ENCODE results near the gene NAALADL2. TPM values are rescaled to one million over a fixed set of nuclear protein-coding genes. Genes with fewer than 3 reads are reported as not detected.
"Not testable (repeated sequence)": the region's sequence is repeated elsewhere in the genome, so short reads cannot be mapped to it uniquely, and the experiment has no call there.

The NAALADL2 gene
- total RNA-seq, 1 donor from 2014 or later: 12.5 TPM

- no peak overlapping the region for H3K27ac ChIP-seq
- intact Hi-C loops (cut with DNase I): no loop called here
Measured at GRCh38 chr3:175163686-175164085, 304.6 kb downstream of the NAALADL2 start.

DNA sequence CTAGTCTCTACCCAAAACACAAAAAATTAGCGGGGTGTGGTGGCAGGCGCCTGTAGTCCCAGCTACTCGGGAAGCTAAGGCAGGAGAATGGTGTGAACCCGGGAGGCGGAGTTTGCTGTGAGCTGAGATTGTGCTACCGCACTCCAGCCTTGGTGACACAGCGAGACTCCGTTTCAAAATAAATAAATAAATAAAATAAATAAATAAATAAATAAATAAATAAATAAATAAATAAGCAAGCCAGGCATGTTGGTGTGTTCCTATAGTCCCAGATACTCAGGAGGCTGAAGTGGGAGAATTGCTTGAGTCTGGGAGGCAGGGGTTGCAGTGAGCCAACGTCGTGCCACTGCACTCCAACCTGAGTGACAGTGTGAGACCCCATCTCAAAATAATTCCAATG, 314.0 kb downstream of the NAALADL2 start:
- H3K36me3 ChIP-seq; H3K9me3 ChIP-seq; intact Hi-C loops (cut with DNase I); DNase-seq (ENCODE audit: extremely low spot score in 2 of 2); H3K27ac ChIP-seq; H3K4me3 ChIP-seq; H3K27me3 ChIP-seq; H3K4me1 ChIP-seq: not testable (repeated sequence)

More at GRCh38 chr3:175163686-175164085, 304.6 kb downstream of the NAALADL2 start:
- H3K9me3 ChIP-seq: no peaks in the 10 kb centered on the region
- no peaks in the 10 kb centered on the region for H3K27me3 ChIP-seq
- H3K36me3 ChIP-seq: no peaks in the 10 kb centered on the region
- DNase-seq (ENCODE audit: extremely low spot score in 2 of 2): no peak
- no peak overlapping the region for H3K4me3 ChIP-seq
- no peak for TF ChIP-seq POLR2AphosphoS5 (IDR thresholded peaks at IDR 0.05; ENCODE audit: insufficient read depth in 1 of 2, low read depth in 1 of 2)
- TF ChIP-seq POLR2A (IDR thresholded peaks at IDR 0.05): no peak
- TF ChIP-seq, protein P1, sequence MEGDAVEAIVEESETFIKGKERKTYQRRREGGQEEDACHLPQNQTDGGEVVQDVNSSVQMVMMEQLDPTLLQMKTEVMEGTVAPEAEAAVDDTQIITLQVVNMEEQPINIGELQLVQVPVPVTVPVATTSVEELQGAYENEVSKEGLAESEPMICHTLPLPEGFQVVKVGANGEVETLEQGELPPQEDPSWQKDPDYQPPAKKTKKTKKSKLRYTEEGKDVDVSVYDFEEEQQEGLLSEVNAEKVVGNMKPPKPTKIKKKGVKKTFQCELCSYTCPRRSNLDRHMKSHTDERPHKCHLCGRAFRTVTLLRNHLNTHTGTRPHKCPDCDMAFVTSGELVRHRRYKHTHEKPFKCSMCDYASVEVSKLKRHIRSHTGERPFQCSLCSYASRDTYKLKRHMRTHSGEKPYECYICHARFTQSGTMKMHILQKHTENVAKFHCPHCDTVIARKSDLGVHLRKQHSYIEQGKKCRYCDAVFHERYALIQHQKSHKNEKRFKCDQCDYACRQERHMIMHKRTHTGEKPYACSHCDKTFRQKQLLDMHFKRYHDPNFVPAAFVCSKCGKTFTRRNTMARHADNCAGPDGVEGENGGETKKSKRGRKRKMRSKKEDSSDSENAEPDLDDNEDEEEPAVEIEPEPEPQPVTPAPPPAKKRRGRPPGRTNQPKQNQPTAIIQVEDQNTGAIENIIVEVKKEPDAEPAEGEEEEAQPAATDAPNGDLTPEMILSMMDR (IDR thresholded peaks at IDR 0.05): no peak
- no peaks in the 10 kb centered on the region for H3K4me1 ChIP-seq

DNA sequence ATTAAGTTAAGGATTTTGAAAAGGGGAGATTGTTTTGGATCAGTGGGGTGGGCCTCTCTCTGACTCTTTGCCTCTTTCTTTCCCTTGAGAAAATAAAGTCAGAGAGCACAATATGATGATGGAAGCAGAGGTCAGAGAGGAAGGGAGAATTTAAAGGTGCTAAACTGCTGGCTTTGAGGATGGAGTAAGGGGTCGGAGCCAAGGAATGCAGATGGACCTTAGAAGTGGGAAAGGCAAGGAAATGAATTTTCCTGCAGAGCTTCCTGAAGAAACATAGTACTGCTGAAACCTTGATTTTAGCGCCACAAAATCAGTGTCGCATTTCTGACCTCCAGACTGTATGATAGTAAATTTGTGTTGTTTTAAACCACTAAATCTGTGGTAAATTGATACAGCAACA, 317.4 kb downstream of the NAALADL2 start:
- no peak for DNase-seq (ENCODE audit: extremely low spot score in 2 of 2)
- intact Hi-C loops (cut with DNase I): no loop called here
- H3K27me3 ChIP-seq: no peaks in the 10 kb centered on the region
- H3K4me1 ChIP-seq: no peaks in the 10 kb centered on the region
- no peaks in the 10 kb centered on the region for H3K36me3 ChIP-seq
- TF ChIP-seq, protein P1 (IDR thresholded peaks at IDR 0.05): no peak
- TF ChIP-seq POLR2A (IDR thresholded peaks at IDR 0.05): no peak
- TF ChIP-seq POLR2AphosphoS5 (IDR thresholded peaks at IDR 0.05; ENCODE audit: insufficient read depth in 1 of 2, low read depth in 1 of 2): no peak
- no peak overlapping the region for H3K27ac ChIP-seq
- no peaks in the 10 kb centered on the region for H3K9me3 ChIP-seq
- H3K4me3 ChIP-seq: no peak overlapping the region

DNA sequence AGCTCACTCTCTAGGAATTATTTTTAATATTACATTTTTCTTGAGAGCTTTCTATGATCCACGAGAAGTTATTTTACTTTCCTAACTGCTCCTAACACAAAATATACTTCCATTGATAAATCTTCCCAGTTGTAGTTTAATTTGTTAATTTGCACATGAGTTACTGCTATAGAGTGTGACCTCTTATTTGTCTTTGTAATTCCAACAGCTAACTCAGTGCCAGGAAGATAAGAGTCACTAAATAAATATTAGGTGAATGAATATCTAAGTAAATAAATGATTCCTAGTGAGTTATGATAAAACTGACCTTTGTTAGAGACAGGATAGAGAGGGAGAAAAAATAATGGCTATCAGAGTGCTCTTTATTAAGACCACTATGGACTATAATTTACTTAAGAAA, 319.9 kb downstream of the NAALADL2 start:
- intact Hi-C loops (cut with DNase I): no loop called here
- no peak for TF ChIP-seq POLR2AphosphoS5 (IDR thresholded peaks at IDR 0.05; ENCODE audit: insufficient read depth in 1 of 2, low read depth in 1 of 2)
- TF ChIP-seq, protein P1 (IDR thresholded peaks at IDR 0.05): no peak
- TF ChIP-seq POLR2A (IDR thresholded peaks at IDR 0.05): no peak
- no peak for DNase-seq (ENCODE audit: extremely low spot score in 2 of 2)
- no peaks in the 10 kb centered on the region for H3K9me3 ChIP-seq
- no peaks in the 10 kb centered on the region for H3K4me1 ChIP-seq
- no peak overlapping the region for H3K27ac ChIP-seq
- no peaks in the 10 kb centered on the region for H3K27me3 ChIP-seq
- no peaks in the 10 kb centered on the region for H3K36me3 ChIP-seq
- no peak overlapping the region for H3K4me3 ChIP-seq

- no peak overlapping the region for H3K4me3 ChIP-seq
- H3K27ac ChIP-seq: no peak overlapping the region
- no peaks in the 10 kb centered on the region for H3K9me3 ChIP-seq
- intact Hi-C loops (cut with DNase I): no loop called here
- no peak for TF ChIP-seq POLR2AphosphoS5 (IDR thresholded peaks at IDR 0.05; ENCODE audit: insufficient read depth in 1 of 2, low read depth in 1 of 2)
- no peak for TF ChIP-seq POLR2A (IDR thresholded peaks at IDR 0.05)
- TF ChIP-seq, protein P1 (IDR thresholded peaks at IDR 0.05): no peak
- H3K4me1 ChIP-seq: no peaks in the 10 kb centered on the region
- no peak for DNase-seq (ENCODE audit: extremely low spot score in 2 of 2)
- H3K36me3 ChIP-seq: no peaks in the 10 kb centered on the region
- no peaks in the 10 kb centered on the region for H3K27me3 ChIP-seq
Measured at GRCh38 chr3:175184392-175184791, 325.3 kb downstream of the NAALADL2 start.

GRCh38 chr3:175185903-175186302, 326.8 kb downstream of the NAALADL2 start:
- H3K27me3 ChIP-seq: no peaks in the 10 kb centered on the region
- no peaks in the 10 kb centered on the region for H3K36me3 ChIP-seq
- no peaks in the 10 kb centered on the region for H3K4me1 ChIP-seq
- TF ChIP-seq, protein P1 (IDR thresholded peaks at IDR 0.05): no peak
- TF ChIP-seq POLR2AphosphoS5 (IDR thresholded peaks at IDR 0.05; ENCODE audit: insufficient read depth in 1 of 2, low read depth in 1 of 2) (no peak), POLR2A (IDR thresholded peaks at IDR 0.05) (no peak)
- no peaks in the 10 kb centered on the region for H3K9me3 ChIP-seq
- no peak for DNase-seq (ENCODE audit: extremely low spot score in 2 of 2)
- H3K4me3 ChIP-seq: no peak overlapping the region
- H3K27ac ChIP-seq: no peak overlapping the region
- intact Hi-C loops (cut with DNase I): no loop called here

Measured in vagina (tissue), 2 donors.